GM21526 (cell line): Measurements from ENCODE around the gene CDON.

Source experiments
- ATAC-seq: cut with Tn5 transposase; IDR thresholded peaks from one replicate; pipeline ENCODE4 v1.9.1; 2021; ENCODE audit warnings: moderate library complexity; ENCODE audit not compliant: unreplicated experiment, low FRiP score

Gene CDON

DNA sequence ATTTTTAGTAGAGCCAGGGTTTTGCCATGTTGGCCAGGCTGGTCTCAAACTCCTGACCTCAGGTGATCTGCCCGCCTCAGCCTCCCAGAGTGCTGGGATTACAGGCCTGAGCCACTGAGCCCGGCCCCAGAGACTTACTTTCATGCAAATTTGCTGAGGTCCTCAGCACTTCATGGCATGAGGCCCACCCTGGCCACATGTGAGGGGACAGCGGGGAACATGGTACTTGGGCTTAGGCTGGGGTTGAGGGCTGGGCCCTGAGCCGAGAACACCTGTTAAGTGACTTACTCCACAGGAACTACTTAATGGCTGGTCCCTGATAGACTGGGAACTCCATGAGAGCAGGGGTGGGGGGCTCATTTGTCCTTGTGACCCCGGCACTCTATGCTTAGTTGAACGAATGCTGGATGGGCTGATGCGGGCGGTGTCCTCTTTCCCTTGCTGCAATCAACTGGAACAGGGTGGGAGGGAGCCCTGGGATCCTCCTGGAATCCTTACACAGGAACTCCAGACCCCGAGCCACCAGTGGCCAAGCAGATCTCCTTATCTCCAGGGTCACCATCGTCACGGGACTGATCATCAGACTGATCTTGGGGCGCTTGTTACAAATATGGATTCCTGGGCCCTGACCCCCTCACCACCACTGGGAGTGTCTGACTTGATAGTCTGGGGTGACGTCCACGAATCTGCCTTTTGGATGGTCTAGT lies 115.8 kb downstream of the CDON start:
- no peak for ATAC-seq

DNA sequence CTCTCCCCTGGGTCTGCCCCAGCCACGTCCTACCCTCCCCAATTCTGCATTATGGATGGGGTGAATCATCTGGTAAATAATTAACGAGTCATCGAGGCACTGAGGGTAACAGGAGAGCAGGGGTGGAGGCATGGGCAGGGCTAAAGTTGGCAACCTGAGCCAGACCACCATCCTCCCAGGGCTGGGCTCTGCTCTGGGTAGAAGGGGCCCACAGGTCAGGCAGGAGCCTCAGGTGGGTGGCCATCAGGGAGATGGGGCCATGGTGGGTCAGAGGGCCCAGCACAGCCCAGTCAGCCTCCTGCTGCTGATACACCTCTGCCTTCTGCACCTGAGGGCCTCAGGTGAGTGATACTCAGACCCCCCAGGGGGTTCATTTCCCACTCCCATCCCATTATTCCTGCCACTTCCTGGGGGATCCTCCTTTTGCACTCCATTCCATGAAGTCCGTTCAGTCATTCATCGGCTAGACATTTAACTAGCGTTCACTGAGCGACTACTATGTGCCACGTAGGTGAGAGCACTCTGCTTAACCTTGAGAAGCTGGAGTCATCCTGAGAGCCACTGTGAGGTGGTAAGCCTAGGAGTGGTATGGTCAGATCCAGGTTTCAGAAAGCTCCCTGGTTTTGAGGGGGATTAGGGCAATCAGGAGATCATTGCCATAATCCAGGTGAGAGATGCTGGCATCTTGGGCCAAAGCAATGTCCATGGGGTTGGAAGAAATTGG lies 116.7 kb downstream of the CDON start, which contains the start of gene VSIG10L2:
Gene VSIG10L2 (plus strand): TSS at position 248 of the 724 bp plus-strand sequence. CDS start 12 bp downstream, at position 260.
- ATAC-seq: no peak

DNA sequence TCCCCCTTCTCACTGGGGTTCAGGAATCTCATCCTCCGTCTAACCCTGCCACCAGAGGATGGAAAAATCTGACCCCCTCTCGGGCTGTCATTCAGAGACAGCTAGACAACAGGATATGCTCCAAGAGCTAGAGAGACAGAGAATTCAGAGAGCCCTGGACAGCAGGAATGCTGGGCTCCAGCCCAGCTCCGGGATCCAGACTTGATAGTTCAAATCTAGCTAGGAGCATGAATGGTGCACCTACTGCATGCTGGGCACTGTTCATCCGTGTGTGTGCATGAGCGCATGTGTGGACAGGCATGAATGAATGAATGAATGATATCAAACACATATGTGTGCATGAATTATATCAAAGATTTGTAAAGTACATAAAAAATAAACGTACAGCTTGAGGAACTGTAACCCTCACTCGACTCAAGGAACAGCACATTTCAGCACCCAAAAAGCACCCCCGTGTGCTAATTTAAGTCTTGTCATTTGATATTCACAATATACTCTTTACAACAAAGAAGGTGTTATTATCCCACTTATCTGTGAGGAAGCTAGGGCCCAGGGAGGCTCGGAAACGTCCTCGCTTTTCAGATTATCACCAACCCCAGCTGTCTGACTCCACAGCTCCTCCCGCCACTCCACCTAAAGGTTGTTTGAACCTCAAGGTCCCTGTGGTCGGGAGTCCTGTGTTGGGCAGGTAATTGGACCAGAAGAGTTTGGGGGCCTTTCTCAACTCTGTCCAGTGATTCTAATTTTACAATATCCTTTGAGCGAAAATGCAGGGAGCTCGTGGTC lies 117.5 kb downstream of the CDON start:
- no peak for ATAC-seq

DNA sequence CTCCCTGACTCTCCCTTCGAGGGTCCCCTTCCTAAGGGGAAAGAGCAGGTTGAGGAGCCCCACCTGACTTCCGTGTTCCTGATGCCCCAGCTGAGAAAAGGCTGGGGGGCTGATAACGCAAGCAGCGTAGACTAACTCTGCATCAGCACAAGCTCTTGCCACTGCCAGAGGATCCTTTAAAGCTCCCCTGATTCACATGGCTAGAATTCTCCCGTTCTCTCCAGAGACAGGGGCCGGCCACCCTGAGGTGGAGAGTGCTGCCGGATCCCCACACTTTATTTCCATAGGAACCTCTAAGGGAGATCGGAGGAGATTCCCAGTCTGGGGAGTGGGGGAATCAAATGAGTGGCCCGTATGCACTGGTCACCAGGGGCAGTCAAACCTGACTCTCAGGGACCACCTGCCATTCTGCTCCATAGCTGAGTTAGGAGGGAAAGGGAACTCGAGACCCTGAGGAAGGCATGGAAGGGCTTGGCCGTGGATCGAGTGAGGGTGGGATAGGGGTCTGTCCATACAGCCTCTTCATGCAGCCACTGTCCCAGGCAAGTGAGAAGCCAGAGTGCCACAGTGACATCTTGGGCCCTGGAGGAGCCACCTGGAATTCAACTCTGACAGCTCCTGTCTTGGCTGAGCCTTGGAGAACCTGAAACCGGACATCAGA lies 118.2 kb downstream of the CDON start:
- ATAC-seq: no peak

DNA sequence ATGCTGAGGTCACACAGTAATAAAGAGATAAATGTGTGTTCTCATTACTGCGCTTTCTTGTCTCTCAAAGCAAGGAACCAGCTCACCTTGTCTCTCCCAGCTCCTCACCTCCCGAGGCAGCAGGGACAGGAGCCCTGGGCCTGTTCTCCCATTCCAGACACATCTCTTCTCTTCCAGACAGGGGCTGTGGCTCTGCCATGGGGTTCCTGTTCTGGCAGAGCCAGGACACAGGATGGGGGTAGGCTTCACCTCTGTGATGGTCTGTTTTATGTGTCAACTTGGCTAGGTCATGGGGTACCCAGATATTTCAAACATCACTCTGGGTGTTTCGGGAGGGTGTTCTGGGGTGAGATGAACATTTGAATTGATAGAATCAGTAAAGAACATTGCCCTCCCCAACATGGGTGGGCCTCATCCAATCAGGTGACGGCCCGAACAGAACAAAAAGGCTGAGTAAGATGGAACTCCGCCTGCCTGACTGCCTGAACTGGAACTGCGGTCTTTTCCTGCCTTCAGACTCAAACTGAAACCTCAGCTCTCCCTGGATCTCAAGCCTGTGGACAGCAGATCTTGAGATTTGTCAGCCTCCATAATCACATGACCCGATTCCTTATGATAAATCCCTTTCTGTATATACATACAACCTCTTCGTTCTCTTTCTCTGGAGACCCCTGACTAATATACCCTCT lies 118.9 kb downstream of the CDON start:
- ATAC-seq: no peak

DNA sequence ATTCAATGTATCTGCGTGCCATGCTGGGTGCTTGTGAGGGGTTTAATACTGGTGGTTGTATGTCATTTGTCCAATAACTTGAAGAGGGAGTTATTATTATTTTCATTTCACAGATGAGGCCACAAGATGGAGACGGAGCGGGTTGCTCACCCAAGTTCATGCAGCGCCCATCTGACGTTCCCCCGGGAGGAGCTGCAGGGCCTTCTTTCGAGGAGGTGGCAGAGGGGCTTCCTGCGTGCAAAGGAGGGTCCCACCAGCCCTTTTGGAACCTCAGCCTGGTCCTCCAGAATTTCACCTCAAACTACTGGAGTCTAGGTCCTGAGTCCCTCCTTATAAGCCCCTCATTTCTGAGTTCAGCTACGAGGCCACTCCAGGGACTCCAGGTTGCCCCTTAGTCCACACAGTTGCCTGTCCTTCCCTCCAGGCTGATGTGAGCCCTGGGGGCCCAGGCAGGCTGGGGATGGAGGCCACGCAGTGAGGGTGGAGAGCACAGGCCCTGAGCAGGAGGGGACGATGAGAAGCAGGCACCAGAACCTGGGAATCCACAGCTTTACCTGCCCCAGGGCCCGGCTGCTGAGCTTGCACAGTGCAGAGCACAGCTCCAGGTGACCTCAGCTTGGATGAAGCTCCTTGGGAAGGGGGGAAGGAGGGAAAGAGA lies 119.8 kb downstream of the CDON start:
- ATAC-seq: no peak

DNA sequence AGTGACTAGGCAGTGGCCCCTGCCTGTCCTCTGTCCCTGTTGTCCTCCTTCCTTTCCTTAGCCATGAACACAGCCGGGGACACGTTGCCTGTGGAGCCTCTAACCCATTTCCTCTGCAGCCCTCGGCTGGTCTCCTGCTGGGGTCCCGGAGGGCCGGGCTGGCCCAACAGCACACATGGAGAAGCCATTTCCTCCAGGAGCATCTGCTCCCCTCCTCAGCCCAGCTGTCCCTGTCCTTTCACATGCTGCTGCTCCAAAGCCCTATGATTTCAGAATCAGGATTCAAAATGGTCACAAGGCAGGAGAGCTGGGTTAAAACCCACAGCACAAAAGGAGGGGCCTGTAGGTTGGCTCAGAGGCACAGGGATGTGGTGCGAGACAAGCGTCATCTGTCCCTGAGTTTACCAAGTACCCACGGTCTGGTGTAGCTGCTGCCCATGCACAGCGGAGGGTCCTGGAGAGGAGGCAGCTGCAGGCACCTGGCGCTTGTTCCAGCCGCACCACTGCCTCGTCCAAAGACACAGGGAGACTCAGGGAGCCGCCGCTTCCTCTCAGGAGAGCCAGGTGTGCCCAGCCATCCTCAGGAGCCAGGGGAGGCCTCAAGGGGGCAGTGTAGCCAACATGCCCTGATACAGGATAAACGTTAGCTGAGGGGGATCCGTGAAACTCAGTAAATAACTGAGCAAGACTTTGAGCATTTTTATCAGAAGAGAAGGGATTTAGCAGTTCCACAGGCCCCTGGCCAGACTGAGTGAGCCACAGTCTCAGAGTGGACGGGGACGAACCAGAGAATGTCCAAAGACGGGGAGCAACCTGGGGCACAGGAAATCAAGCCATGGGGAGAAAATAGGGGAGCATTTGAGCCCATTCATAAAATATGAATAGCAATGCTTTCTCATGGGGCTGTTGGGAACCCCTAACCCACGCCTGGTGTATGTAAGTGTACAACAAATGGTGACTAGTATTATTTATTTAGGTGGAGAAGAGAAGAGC lies 120.8 kb downstream of the CDON start:
- no peak for ATAC-seq

DNA sequence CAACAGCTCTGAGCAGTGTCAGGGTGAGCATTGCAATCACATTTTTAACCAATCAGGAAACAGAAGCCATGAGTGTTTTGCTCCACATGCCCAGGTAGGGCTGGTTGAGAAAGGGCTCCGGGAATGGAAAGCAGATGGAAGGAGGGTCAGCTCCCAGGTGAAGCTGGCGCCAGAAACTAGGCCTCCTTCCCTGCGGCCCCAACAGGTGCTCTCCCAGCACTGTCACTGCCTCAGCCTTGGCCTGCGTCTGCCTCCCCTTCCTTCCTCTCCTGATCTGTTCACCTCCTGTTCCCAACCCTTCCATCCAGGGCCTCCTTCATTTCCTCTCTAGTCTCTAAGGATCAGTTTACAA lies 121.4 kb downstream of the CDON start:
- ATAC-seq: no peak

DNA sequence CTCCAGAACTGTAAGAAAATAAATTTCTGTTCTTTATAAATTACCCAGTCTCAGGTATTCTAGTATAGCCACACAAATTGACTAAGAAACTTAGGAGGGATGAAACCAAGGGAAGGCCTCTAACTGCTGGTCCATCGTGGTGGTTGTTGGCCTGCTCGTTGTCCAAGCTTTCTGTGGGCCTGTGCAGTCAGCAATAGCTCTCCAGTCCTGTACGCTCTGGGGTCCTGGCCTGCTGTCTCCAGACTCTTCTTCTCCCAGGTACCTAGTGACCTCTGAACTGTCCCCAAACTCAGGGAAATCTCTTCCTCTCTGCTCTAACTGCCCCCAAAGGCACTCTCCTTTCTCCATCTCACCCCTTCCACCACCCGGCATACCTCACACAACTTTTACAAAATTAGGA lies 122.5 kb downstream of the CDON start:
- ATAC-seq: no peak

DNA sequence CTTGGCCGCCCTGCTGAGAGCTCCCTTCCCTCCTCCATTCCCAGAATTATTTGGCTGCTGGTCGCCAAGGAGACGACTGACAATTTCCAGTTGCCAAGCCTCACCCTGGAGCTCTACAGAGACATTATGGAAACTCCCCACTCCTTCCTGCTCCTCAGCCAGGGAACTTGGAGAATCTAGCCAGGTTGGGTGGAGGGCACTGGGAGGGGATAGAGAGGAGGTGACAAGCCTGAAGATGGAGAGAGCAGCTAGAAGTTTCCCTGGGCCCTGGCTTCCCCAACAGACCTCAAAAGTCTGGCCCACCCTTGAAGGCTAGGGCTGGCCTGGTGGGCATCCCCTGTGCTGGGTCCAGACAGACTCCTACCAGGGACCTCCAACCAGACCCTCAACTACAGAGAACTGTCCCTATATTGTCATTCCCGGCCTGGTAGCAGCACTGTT lies 123.6 kb downstream of the CDON start:
- no peak for ATAC-seq

DNA sequence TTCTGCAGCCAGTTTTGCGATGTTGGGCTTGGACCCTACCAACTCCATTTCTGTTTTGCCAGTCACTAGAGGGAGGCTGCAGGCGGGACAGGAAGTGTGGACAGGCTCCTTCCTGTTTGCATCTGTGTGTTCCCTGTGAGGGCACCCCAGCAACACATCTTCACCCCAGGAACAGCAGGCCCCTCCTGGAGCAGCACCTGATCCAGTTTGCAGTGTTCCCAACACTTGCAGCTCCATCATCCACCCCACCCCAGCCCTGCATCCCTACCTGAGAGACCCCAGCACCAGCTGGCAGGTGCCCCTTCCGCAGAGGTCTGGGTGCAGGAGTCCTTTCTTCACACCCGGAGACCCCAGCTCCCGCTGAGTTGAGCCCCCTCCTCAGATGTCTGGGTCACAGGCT lies 124.2 kb downstream of the CDON start:
- no peak for ATAC-seq

DNA sequence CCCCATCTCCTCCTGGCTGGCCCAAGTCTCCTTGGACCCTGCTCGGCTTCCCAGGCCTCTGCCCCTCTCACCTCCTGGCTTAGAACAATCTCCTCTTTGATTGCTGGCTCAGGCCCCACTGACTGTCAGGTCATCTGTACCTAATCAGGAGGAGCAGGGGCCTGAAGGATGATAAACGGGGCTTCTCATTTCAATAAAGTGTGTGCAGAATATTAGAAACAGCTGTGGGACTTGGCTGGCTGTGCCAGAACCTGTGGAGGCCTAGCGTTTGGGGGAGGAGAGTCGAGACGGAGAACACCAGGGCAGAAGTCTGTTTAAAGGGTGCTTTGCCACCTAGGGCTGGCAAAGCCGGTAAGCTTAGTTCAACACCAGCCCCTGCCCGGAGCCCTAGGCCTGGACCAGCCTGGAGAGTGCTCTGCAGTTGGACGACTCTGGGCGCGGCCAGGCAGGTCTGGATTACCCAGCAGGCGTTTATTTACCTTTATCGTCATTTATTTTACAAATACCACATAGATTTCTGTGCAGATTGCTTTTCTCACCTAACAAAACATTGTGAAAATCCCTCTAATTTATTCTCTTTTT lies 127.0 kb downstream of the CDON start:
- ATAC-seq: no peak

DNA sequence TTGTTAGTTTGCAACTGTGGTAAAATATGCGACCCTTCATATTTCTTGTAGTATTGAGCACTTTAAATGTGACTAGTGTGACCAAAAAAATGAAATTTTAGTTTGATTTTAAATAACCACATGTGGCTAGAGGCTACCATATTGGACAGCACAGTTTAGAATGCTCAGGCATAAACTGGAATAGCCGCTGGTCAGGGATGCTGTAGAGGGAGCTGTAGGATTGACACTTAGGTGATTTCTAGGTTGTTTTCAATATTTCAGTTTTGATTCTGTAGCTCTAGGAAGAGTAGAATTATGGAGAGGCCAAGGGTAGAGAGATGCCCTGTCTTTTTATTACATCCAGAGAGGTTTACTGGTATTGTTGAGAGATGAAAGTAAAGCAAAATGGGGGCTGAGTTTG lies 127.6 kb downstream of the CDON start:
- no peak for ATAC-seq

DNA sequence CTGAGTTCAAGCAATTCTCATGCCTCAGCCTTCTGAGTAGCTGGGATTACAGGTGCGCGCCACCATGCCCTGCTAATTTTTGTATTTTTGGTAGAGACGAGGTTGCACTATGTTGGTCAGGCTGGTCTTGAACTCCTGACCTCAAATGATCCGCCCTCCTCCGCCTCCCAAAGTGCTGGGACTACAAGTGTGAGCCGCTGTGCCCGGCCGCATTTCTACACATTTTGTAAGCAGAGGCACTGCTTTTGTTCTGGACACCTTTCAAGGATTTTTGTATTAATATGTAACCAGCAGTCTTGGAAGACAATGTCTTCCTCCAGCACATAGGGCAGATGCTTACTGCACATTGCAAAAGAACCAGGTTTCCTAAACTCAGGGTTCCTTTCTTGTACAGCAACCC lies 128.2 kb downstream of the CDON start:
- ATAC-seq: no peak

DNA sequence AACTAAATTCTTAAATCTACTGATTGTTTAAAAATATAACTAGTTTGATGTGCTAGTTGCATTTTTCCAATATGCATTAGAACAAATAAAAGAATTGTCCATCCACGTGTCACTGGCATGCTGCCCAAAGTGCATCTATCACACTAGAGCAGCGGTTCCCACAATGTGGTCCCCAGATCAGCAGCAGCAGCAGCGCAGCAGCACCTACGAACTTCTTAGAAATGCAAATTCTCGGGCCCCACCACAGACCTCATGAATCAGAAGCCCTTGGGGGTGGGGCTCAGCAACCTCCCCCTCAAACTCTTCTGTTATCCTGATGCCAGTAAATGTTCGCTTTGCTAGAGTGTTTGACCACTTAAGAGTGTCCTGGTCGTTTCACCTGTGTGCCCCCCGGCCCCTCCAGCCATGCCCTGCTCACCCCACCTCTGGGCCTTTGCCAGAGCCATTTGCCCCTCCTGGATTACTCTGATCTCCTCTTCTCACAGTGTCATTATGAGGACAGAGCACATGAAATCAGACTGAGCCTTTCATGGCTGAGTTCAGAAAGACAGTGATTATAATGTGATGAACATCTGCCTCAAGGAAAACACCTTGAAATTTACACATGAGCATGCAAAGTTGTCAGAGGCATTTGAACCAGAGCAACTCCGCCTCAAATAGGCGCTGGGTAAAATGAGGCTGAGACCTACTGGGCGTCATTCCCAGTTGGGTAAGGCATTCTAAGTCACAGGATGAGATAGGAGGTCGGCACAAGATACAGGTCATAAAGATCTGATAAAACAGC lies 129.4 kb downstream of the CDON start:
- ATAC-seq: no peak

DNA sequence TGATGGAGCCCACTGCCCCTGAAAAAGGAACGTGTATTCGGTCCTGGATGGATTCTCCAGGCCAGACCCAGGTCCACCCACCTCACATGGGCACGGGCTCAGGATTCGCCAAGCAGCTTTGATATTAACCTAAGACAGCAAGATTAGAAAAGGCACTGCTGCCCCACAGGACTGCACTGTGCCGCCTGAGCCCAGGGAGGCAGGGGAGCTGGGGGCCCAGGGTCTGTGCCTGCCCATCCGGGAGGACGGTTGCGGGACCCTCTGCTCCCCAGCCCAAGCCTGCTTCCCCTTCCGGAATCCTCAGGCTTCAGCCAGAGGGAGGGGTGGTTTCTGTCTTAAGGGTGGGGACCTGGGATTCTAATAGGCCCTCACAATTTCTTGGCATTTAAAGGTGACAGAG lies 130.4 kb downstream of the CDON start:
- no peak for ATAC-seq

DNA sequence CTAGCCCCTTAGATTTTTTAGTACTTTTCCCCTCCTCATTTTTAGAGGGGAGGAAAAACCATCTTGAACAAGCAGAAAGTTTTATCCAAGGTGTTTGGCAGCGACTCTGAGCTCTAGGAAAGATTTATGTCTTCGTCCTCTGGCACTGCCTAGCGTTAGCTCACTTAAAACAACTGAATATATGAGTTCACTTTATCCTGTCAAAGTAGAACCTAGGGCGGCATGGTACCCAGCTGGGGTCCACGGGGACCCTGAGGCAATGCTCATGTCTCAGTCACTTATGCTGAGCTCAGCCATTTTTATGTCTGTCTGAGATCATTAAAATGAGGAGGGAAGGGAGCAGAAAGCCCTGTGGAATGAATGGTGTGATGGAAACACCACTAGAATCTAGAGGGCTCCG lies 131.0 kb downstream of the CDON start:
- ATAC-seq: no peak

DNA sequence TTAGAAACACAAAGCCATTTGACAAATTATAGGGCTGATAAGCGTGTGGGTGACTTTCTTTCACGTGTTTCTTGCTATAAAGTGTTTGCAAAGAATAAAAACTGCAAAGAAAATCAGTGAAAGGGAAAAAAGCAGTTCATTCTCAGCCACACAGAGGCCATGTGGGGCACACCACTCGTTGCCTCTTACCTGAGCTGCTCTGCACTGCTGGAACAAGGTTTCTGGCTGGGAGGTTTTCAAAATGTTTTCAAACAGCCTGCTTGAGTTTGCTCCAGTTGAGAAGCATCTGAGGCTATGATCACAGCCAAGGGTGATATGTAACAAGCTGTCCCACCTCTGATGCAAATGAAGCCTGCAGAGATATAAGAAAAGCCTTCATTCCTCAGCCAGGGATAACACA lies 131.6 kb downstream of the CDON start:
- ATAC-seq: no peak
